Neuron (in vitro differentiated cells): ENCODE data around the gene KSR2.

Experiments used
- H2AFZ ChIP-seq: one replicate; pipeline ENCODE4 v1.6.1; 2013; ENCODE audit warnings: low read depth, mild to moderate bottlenecking, inconsistent platforms, low read length, moderate library complexity
- H3K27me3 ChIP-seq: one replicate; pipeline ENCODE4 v1.6.1; 2013; ENCODE audit warnings: low read length; ENCODE audit not compliant: insufficient read depth
- H3K36me3 ChIP-seq: one replicate; pipeline ENCODE4 v1.6.1; 2013; ENCODE audit warnings: low read length; ENCODE audit not compliant: insufficient read depth
- H3K4me1 ChIP-seq: one replicate; pipeline ENCODE4 v1.6.1; 2013; ENCODE audit warnings: low read length; ENCODE audit not compliant: insufficient read depth
- H3K4me3 ChIP-seq: 2 replicates; pipeline ENCODE4 v1.5.1; 2013; ENCODE audit warnings: mild to moderate bottlenecking, low read length, moderate library complexity
- H3K9me3 ChIP-seq: one replicate; pipeline ENCODE4 v1.6.1; 2013; ENCODE audit warnings: low read length

KSR2 gene

GRCh38 chr12:117567644-117568216, 401.1 kb downstream of the KSR2 start:
- Histone ChIP-seq H3K4me1 (peaks cover 3% of the 10 kb centered on the region), H3K4me3 (no peak overlapping the region), H3K27me3 (no peaks in the 10 kb centered on the region), H3K9me3 (no peaks in the 10 kb centered on the region), H2AFZ (no peak overlapping the region), H3K36me3 (no peaks in the 10 kb centered on the region)

- H3K4me1 ChIP-seq, result no peaks in the 10 kb centered on the region
- H3K36me3 ChIP-seq, result no peaks in the 10 kb centered on the region
- H3K27me3 ChIP-seq, result no peaks in the 10 kb centered on the region
- no peak overlapping the region for H2AFZ ChIP-seq
- no peaks in the 10 kb centered on the region for H3K9me3 ChIP-seq
- no peak overlapping the region for H3K4me3 ChIP-seq
These were observed 403.9 kb downstream of the KSR2 start for GRCh38 chr12:117564881-117565280.

- Histone ChIP-seq H3K27me3 (no peaks in the 10 kb centered on the region), H2AFZ (no peak overlapping the region), H3K4me1 (no peaks in the 10 kb centered on the region), H3K4me3 (no peak overlapping the region), H3K9me3 (no peaks in the 10 kb centered on the region), H3K36me3 (no peaks in the 10 kb centered on the region)
These were observed 405.1 kb downstream of the KSR2 start for GRCh38 chr12:117563706-117564105.

- no peak overlapping the region for H3K4me3 ChIP-seq
- H2AFZ ChIP-seq, result no peak overlapping the region
- H3K9me3 ChIP-seq, result no peaks in the 10 kb centered on the region
- H3K4me1 ChIP-seq, result no peaks in the 10 kb centered on the region
- H3K36me3 ChIP-seq, result no peaks in the 10 kb centered on the region
- no peaks in the 10 kb centered on the region for H3K27me3 ChIP-seq
These were observed 405.8 kb downstream of the KSR2 start for GRCh38 chr12:117563007-117563406.

- Histone ChIP-seq H3K27me3 (no peaks in the 10 kb centered on the region), H3K4me1 (no peaks in the 10 kb centered on the region), H3K9me3 (no peaks in the 10 kb centered on the region), H3K4me3 (no peak overlapping the region), H2AFZ (no peak overlapping the region), H3K36me3 (no peaks in the 10 kb centered on the region)
These were observed 406.8 kb downstream of the KSR2 start for GRCh38 chr12:117561990-117562389.

GRCh38 chr12:117559978-117560377, 408.8 kb downstream of the KSR2 start:
- no peaks in the 10 kb centered on the region for H3K36me3 ChIP-seq
- no peak overlapping the region for H3K4me3 ChIP-seq
- H2AFZ ChIP-seq, result no peak overlapping the region
- H3K27me3 ChIP-seq, result no peaks in the 10 kb centered on the region
- H3K4me1 ChIP-seq, result no peaks in the 10 kb centered on the region
- no peaks in the 10 kb centered on the region for H3K9me3 ChIP-seq

GRCh38 chr12:117555889-117556288, 412.9 kb downstream of the KSR2 start:
- no peaks in the 10 kb centered on the region for H3K27me3 ChIP-seq
- H3K4me3 ChIP-seq, result no peak overlapping the region
- H3K9me3 ChIP-seq, result no peaks in the 10 kb centered on the region
- H2AFZ ChIP-seq, result no peak overlapping the region
- H3K4me1 ChIP-seq, result no peaks in the 10 kb centered on the region
- H3K36me3 ChIP-seq, result no peaks in the 10 kb centered on the region

GRCh38 chr12:117552971-117553370, 415.8 kb downstream of the KSR2 start:
- H3K27me3 ChIP-seq, result no peaks in the 10 kb centered on the region
- H3K4me1 ChIP-seq, result no peaks in the 10 kb centered on the region
- no peak overlapping the region for H2AFZ ChIP-seq
- no peaks in the 10 kb centered on the region for H3K9me3 ChIP-seq
- H3K4me3 ChIP-seq, result no peak overlapping the region
- no peaks in the 10 kb centered on the region for H3K36me3 ChIP-seq

- Histone ChIP-seq H3K4me3 (no peak overlapping the region), H3K4me1 (no peaks in the 10 kb centered on the region), H3K9me3 (no peaks in the 10 kb centered on the region), H2AFZ (no peak overlapping the region), H3K27me3 (no peaks in the 10 kb centered on the region), H3K36me3 (no peaks in the 10 kb centered on the region)
These were observed 417.1 kb downstream of the KSR2 start for GRCh38 chr12:117551665-117552064.

GRCh38 chr12:117547209-117547608, 421.6 kb downstream of the KSR2 start:
- no peaks in the 10 kb centered on the region for H3K4me1 ChIP-seq
- H3K9me3 ChIP-seq, result no peaks in the 10 kb centered on the region
- H3K4me3 ChIP-seq, result no peak overlapping the region
- no peak overlapping the region for H2AFZ ChIP-seq
- no peaks in the 10 kb centered on the region for H3K27me3 ChIP-seq
- no peaks in the 10 kb centered on the region for H3K36me3 ChIP-seq

- Histone ChIP-seq H3K27me3 (no peaks in the 10 kb centered on the region), H3K36me3 (no peaks in the 10 kb centered on the region), H3K9me3 (no peaks in the 10 kb centered on the region), H3K4me3 (no peak overlapping the region), H2AFZ (no peak overlapping the region), H3K4me1 (no peaks in the 10 kb centered on the region)
These were observed 423.6 kb downstream of the KSR2 start for GRCh38 chr12:117545216-117545615.

GRCh38 chr12:117540011-117540410, 428.8 kb downstream of the KSR2 start:
- Histone ChIP-seq H3K27me3 (no peaks in the 10 kb centered on the region), H3K4me3 (no peak overlapping the region), H3K36me3 (no peaks in the 10 kb centered on the region), H3K4me1 (no peaks in the 10 kb centered on the region), H3K9me3 (no peaks in the 10 kb centered on the region), H2AFZ (no peak overlapping the region)

- no peak overlapping the region for H3K4me3 ChIP-seq
- no peaks in the 10 kb centered on the region for H3K9me3 ChIP-seq
- H3K4me1 ChIP-seq, result no peaks in the 10 kb centered on the region
- H3K27me3 ChIP-seq, result no peaks in the 10 kb centered on the region
- H2AFZ ChIP-seq, result no peak overlapping the region
- no peaks in the 10 kb centered on the region for H3K36me3 ChIP-seq
These were observed 429.9 kb downstream of the KSR2 start for GRCh38 chr12:117538926-117539325.

GRCh38 chr12:117538032-117538690, 430.6 kb downstream of the KSR2 start:
- Histone ChIP-seq H3K9me3 (no peaks in the 10 kb centered on the region), H2AFZ (no peak overlapping the region), H3K4me3 (no peak overlapping the region), H3K4me1 (no peaks in the 10 kb centered on the region), H3K27me3 (no peaks in the 10 kb centered on the region), H3K36me3 (no peaks in the 10 kb centered on the region)
